MCF 10A (cell line): ENCODE data around the gene GIPC2. TPM values are rescaled to one million over a fixed set of nuclear protein-coding genes. Genes with fewer than 3 reads are reported as not detected.
"Not testable (repeated sequence)": the region's sequence is repeated elsewhere in the genome, so short reads cannot be mapped to it uniquely, and the experiment has no call there.

Experiments
- BruUV-seq: library from RNA; stranded (reverse); fragments of 400-500 nt; replicated peaks from 2 replicates; lab custom pipeline; 2021; lab: Mats Ljungman, UMichigan
- CTCF ChIA-PET: fragments of 300-600 bp; sonication (Branson Sonifier 250); formaldehyde crosslinking; extraction: SDS; loops from one replicate; lab custom pipeline; 2021; ENCODE audit warnings: antibody characterized with exemption, inconsistent platforms; lab: Yijun Ruan, JAX
- POLR2A ChIA-PET: fragments of 300-600, 350-650 bp; sonication (Branson Sonifier 250); formaldehyde crosslinking; extraction: SDS; loops from one replicate; lab custom pipeline; 2020; ENCODE audit warnings: antibody characterized with exemption, inconsistent platforms; lab: Yijun Ruan, JAX
- DNase-seq: peaks from one replicate; pipeline ENCODE4 v3.0.0-alpha.2; 2018; ENCODE audit not compliant: unreplicated experiment
- H3K27ac Mint-ChIP-seq: one replicate; pipeline ENCODE4 v1.8.0; 2022; ENCODE audit warnings: mild to moderate bottlenecking, low read depth, mixed read lengths; ENCODE audit not compliant: unreplicated experiment
- H3K27me3 Mint-ChIP-seq: one replicate; pipeline ENCODE4 v1.8.0; 2022; ENCODE audit warnings: mixed read lengths; ENCODE audit not compliant: insufficient read depth, unreplicated experiment
- H3K36me3 Mint-ChIP-seq: one replicate; pipeline ENCODE4 v1.8.0; 2022; ENCODE audit warnings: mild to moderate bottlenecking, moderate library complexity, mixed read lengths; ENCODE audit not compliant: insufficient read depth, unreplicated experiment
- H3K4me1 Mint-ChIP-seq: one replicate; pipeline ENCODE4 v1.8.0; 2022; ENCODE audit warnings: mixed read lengths; ENCODE audit not compliant: insufficient read depth, unreplicated experiment
- H3K4me3 Mint-ChIP-seq: one replicate; pipeline ENCODE4 v1.8.0; 2022; ENCODE audit warnings: mild to moderate bottlenecking, moderate library complexity, mixed read lengths; ENCODE audit not compliant: unreplicated experiment
- H3K9me3 Mint-ChIP-seq: one replicate; pipeline ENCODE4 v1.8.0; 2022; ENCODE audit warnings: mixed read lengths; ENCODE audit not compliant: unreplicated experiment
- CTCF ChIP-seq: fragments of 200-600 bp; IDR thresholded peaks from one replicate; pipeline ENCODE4 v1.8.0; 2022; ENCODE audit warnings: antibody characterized with exemption, mild to moderate bottlenecking; ENCODE audit not compliant: unreplicated experiment
- intact Hi-C: fragments of 100-400 bp; cut with micrococcal nuclease; formaldehyde crosslinking; loops from 2 replicates; pipeline ENCODE4 v1.14.1; 2022
- total RNA-seq: library from RNA; stranded (reverse); gene quantifications from 2 replicates; pipeline ENCODE4 v1.2.3, GENCODE V29; 2022

Gene GIPC2
- total RNA-seq, 1 experiment from 2014 or later, result 0.07 TPM

DNA sequence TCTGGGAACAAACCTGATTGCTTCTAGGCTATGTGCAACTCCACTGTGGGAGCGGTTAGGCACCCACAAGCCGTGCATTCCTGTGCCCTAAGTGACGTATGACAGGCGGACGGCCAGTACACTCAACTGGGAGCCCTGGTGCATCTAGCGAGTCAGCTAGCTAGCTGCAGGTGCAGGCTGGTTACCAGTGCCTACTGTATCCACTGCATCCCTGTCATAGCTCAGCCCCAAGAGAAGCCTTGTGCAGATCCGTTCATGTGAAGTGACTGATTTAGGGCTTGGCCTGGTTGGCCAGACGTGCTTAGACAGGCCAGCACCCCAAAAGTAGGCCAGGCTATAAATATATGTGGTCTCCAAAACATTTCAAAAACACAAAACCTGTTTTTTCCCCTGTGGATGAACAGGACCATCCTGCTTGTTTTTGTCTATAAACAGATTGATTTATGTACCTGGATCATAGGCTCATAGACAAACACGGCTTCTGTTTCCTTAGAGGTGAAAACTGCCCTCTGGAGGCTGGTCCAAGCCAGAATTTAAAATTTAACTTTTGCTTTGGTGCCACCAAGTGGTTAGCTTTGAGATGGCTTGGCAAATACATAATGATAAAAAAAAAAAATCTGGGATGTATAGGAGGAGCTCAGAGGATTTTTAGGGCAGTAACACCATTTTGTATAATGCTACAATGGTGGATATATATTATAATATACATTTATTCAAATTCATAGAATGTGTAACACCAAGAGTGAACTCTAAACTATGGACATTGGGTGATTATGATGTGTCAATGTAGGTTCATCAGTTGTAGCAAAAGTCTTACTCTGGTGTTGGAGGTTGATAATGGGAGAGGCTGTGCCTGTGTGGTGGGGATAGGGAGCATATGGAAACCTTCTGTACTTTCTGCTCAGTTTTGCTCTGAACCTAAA, 68.5 kb downstream of the GIPC2 start:
- BruUV-seq, result no TSS peak
- no peaks in the 10 kb centered on the region for H3K36me3 Mint-ChIP-seq
- ChIA-PET CTCF (interaction anchor here (0.5 to 3.9 kb wide), 71 partner anchors 9 to 1206 kb away, joined by 3 to 70 read pairs (median 4); partner anchors contain the start of genes DNAJB4, FUBP1 and NEXN), POLR2A (interaction anchor here (0.6 to 3.9 kb wide), 19 partner anchors 11 to 559 kb away, joined by 3 to 98 read pairs (median 5); partner anchors contain the start of genes DNAJB4 and FUBP1)
- peak overlapping the region; percentile 47 for H3K27ac Mint-ChIP-seq
- peaks cover 6% of the 10 kb centered on the region for H3K4me1 Mint-ChIP-seq
- H3K27me3 Mint-ChIP-seq, result no peaks in the 10 kb centered on the region
- peak; percentile 91 for TF ChIP-seq CTCF
- H3K4me3 Mint-ChIP-seq, result no peak overlapping the region
- peak; percentile 84 for DNase-seq
- intact Hi-C loops, result loop anchor here (1.0 to 2.0 kb wide), 6 partner anchors 110 to 966 kb away; partner anchors contain the start of genes DNAJB4 and FUBP1
- H3K9me3 Mint-ChIP-seq, result no peaks in the 10 kb centered on the region

DNA sequence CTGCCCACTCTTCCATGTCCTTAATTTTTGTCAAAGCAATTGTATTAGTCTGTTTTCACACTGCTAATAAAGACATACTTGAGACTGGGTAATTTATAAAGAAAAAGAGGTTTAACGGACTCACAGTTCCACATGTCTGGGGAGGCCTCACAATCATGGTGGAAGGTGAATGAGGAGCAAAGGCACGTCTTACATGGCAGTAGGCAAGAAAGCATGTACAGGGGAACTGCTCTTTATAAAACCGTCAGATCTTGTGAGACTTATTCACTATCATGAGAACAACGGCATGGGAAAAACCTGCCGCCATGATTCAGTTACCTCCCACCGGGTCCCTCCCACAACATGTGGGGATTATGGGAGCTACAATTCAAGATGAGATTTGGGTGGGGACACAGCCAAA, 74.7 kb downstream of the GIPC2 start:
- H3K4me1 Mint-ChIP-seq, H3K27ac Mint-ChIP-seq, intact Hi-C loops, BruUV-seq, POLR2A ChIA-PET, DNase-seq, H3K4me3 Mint-ChIP-seq, H3K27me3 Mint-ChIP-seq, H3K9me3 Mint-ChIP-seq, H3K36me3 Mint-ChIP-seq: not testable (repeated sequence)
- CTCF ChIA-PET, result interaction anchor here (0.6 to 2.1 kb wide), 3 partner anchors 9 to 184 kb away, joined by 3 to 5 read pairs (median 3); no protein-coding TSS in a partner anchor

DNA sequence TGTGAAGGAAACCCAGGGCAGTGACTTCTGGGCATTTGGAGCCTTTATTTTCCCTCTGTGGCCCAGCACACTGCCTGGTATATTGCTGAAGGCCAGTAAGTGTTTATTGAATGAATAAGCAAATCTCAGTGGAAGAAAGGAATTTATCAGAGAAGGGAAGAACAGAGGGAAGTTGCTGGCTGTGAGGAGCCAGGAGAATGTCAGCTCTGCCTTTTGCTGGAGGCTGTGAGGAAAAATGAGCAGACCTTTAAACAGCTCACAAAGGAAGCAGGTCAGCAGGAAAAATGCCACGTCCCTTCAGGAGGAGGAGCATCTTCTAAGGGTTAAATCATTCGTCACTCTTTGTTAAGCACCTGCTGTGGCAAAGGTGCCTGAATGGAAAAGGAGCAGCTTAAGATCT, 75.9 kb downstream of the GIPC2 start:
- intact Hi-C loops, result no loop called here
- ChIA-PET POLR2A (no interaction called here), CTCF (interaction anchor here (0.8 to 2.1 kb wide), 4 partner anchors 8 to 84 kb away, joined by 3 to 5 read pairs (median 4); no protein-coding TSS in a partner anchor)
- H3K4me3 Mint-ChIP-seq, result no peak overlapping the region
- H3K9me3 Mint-ChIP-seq, result no peaks in the 10 kb centered on the region
- no TSS peak for BruUV-seq
- no peaks in the 10 kb centered on the region for H3K4me1 Mint-ChIP-seq
- TF ChIP-seq CTCF, result no peak
- H3K36me3 Mint-ChIP-seq, result no peaks in the 10 kb centered on the region
- DNase-seq, result no peak
- H3K27me3 Mint-ChIP-seq, result no peaks in the 10 kb centered on the region
- H3K27ac Mint-ChIP-seq, result no peak overlapping the region

DNA sequence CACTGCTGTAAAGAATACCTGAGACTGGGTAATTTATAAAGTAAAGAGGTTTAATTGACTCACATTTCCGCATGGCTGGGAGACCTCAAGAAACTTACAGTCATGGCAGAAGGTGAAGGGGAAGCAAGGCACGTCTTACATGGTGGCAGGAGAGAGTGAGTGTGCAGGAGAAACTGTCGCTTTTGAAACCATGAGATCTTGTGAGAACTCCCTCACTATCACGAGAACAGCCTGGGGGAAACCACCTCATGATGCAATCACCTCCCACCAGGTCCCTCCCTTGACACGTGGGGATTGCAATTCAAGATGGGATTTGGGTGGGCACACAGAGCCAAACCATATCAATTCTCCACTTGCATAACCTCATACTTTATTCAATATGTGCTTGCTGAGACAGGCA, 76.6 kb downstream of the GIPC2 start:
- H3K9me3 Mint-ChIP-seq, result no peaks in the 10 kb centered on the region
- no peaks in the 10 kb centered on the region for H3K27me3 Mint-ChIP-seq
- CTCF ChIA-PET, result interaction anchor here (0.6 to 1.8 kb wide), 8 partner anchors 8 to 1927 kb away, joined by 3 to 8 read pairs (median 4); no protein-coding TSS in a partner anchor
- intact Hi-C loops, result no loop called here
- H3K4me3 Mint-ChIP-seq, result no peak overlapping the region
- TF ChIP-seq CTCF, result no peak
- DNase-seq, result no peak
- no peaks in the 10 kb centered on the region for H3K36me3 Mint-ChIP-seq
- H3K27ac Mint-ChIP-seq, result no peak overlapping the region
- POLR2A ChIA-PET, result no interaction called here
- no TSS peak for BruUV-seq
- H3K4me1 Mint-ChIP-seq, result no peaks in the 10 kb centered on the region
